ENCODE data around the gene SOWAHB.

SOWAHB gene, protein sequence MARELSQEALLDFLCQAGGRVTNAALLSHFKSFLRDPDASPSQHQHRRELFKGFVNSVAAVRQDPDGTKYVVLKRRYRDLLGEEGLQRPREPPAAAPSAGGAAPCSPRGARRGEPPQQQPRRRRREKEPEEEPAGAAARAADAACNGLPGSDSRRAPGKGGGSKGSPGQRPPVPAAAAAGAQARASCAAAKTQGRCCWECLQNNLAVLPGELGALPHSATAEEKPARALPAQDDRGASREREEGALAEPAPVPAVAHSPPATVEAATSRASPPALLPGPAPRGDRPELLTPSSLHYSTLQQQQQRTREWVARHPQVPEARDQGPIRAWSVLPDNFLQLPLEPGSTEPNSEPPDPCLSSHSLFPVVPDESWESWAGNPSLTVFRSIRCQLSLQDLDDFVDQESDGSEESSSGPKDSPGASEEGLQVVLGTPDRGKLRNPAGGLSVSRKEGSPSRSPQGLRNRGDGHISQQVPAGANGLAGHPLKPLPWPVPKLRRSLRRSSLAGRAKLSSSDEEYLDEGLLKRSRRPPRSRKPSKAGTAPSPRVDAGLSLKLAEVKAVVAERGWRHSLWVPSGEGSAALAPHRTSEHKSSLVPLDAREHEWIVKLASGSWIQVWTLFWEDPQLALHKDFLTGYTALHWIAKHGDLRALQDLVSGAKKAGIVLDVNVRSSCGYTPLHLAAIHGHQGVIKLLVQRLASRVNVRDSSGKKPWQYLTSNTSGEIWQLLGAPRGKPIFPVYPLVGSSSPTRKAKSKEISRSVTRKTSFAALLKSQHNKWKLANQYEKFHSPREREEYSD

DNA sequence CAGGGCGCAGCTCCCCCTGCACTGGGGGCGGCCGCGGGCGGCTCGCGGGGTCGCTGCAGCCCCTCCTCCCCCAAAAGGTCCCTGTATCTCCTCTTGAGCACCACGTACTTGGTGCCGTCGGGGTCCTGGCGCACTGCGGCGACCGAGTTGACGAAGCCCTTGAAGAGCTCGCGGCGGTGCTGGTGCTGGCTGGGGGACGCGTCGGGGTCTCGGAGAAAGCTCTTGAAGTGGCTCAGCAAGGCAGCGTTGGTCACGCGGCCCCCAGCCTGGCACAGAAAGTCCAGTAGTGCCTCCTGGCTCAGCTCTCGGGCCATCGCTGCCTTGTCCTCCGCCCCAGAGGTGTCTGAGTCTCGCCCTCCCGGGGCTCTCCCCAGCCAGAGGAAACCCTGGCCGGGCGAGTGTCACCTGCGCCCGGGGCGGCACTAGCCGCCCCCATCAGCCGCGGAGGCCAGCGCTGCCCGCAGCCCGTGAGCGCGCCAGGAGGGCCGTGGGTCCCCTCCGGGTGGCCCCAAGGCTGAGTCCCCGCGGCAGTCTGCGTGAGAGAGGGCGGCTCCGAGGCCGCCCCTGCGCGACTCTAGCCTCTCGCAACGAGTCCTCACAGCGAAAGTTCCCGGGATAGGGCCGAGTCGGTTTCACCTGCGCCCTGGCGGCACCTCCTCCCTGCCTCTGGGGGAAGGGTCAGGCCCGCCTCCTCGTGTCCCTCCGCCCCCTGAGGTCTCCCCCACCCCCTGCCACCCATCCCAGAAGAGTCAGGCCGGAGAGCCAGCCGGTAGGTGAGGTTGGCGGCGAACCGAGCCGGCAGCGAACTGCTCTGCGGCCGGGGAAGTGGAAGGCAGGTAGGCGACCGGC, at the start of gene SOWAHB:
SOWAHB (minus strand) TSS at position 609 of the 849 bp plus-strand sequence; CDS start at position 314, 295 bp downstream.
- peak; percentile 19 for DNase-seq

GRCh38 chr4:76947369-76947768, 49.4 kb upstream of the SOWAHB start:
- no peak for DNase-seq

DNA sequence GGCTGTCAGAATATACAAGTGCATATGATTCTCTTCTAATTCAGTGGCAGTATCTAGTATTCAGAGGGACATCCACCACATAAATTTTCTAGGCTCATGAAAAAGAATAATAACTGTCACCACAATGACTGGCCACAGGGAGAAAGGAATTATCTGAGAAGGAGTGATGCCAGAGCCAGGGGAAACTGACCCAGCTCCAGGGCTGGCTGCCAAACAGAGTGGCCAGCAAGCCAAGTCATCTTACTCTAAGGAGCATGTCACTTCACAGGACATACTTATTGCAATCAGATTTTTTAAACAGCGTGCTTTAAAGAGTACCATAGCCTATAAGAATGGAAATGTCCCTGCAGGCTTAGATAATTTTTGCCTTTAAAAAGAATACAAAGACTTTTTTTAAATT, 45.8 kb upstream of the SOWAHB start:
- DNase-seq, result no peak

DNA sequence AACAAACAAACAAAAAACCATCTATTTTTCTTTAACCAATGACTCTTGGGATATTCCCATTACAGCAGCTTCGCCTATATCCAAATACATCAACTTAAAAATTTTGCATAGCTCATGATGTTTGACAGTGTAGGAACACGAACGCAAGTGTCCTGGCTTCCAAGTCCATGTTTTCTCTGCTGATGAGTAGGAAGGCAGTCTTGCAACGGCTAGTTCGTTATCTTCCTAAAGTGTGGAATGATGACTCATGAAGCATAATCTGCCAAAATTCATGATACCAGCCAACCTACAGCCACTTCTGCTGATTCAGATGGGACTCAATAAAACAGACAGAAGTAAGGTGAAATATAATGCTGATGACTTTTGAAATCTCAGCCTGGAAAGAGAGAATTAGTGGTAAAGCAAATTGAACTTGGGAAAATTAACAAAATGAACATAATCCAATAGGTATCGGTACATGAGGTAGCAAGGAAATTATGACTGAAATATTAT, 45.2 kb upstream of the SOWAHB start:
- no peak for DNase-seq

DNA sequence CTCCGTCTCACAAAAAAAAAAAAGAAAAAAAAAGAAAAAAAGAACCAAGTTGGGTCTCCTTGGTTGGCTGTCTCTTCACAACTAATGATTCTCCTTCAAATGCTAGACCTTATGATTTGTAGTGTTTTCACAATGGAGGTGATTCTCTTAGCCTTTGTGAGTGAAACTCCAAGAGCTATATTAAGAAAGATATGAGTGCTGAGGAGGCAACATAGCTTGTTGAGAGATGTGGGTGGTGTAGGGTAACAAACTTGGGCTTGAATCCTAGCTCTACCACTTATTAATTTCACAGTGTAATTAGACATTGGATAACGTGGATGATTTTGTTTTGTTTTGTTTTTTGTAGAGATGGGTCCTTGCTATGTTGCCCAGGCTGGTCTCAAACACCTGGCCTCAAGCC, 41.2 kb upstream of the SOWAHB start:
- DNase-seq, result no peak

GRCh38 chr4:76931576-76932276, 33.8 kb upstream of the SOWAHB start:
- DNase-seq, result no peak

DNA sequence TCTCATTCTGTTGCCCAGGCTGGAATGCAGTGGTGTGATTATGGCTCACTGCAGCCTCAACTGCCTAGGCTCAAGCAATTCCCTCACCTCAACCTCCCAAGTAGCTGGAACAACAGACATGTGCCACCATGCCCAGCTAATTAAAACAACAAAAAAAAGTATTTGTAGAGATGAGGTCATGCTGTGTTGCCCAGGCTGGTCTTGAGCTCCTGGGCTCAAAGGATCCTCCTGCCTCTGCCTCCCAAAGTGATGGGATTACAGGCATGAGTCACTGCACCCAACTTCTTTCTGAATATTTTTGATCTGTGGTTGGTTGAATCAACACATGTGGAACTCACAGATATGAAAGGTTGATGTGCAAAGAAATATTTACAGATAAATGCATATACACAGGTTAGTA, 33.1 kb upstream of the SOWAHB start:
- DNase-seq, result no peak

GRCh38 chr4:76930685-76931084, 32.7 kb upstream of the SOWAHB start:
- no peak for DNase-seq

DNA sequence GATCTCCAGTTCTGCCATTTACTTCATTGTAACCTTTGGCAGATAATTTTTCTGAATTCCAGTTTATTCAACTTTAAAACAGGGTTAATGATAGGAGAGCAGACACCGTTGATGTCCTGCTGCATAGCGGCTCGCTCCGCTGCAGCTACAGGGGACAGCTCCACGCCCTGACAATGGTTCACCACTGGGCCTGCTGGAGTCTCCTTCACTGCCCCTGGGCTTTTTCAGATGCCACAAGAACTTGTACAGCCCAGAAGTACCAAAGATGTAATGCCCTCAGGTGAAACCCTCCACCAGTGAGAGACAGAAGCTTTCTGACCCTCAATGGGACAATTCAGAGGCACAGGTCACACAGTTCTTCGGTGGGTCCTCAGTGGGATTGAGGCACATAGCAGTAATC, 28.9 kb upstream of the SOWAHB start:
- no peak for DNase-seq

GRCh38 chr4:76923619-76924357, 25.8 kb upstream of the SOWAHB start:
- no peak for DNase-seq

DNA sequence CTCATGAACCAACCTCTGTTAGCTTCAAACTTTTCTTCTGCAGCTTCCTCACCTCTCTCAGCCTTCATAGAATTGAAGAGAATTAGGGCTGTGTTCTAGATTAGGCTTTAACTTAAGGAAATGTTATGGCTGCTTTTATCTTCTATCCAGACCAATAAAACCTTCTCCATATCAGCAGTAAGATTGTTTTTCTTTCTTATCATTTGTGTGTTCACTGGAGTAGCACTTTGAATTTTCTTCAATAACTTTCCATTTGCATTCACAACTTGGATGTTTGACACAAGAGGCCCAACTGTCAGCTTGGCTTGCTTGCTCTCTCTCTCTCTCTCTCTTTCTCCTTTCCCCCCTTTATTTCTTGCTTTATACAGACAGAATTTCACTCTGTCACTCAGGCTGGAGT, 22.8 kb upstream of the SOWAHB start:
- DNase-seq, result no peak

DNA sequence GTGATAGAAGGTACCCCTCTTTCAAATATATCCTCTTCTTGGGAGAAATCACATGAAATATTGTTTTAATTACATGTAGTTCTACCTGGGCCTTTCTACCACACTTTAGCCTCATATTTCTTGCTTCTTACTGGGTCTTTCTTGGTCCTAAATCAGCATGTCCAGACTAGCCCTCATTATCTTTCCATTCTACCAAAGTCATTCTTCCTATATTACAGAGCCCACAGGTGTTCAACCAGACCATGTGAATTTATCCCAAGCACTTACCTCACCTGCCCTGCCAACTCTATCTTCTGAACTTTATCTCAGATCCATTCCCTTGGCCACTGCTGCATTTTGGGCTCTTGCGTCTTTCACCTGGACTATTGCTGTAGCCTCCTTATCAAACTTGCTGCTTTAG, 11.8 kb upstream of the SOWAHB start:
- no peak for DNase-seq

GRCh38 chr4:76905521-76905920, 7.6 kb upstream of the SOWAHB start:
- no peak for DNase-seq

GRCh38 chr4:76904646-76905190, 6.8 kb upstream of the SOWAHB start:
- no peak for DNase-seq

DNA sequence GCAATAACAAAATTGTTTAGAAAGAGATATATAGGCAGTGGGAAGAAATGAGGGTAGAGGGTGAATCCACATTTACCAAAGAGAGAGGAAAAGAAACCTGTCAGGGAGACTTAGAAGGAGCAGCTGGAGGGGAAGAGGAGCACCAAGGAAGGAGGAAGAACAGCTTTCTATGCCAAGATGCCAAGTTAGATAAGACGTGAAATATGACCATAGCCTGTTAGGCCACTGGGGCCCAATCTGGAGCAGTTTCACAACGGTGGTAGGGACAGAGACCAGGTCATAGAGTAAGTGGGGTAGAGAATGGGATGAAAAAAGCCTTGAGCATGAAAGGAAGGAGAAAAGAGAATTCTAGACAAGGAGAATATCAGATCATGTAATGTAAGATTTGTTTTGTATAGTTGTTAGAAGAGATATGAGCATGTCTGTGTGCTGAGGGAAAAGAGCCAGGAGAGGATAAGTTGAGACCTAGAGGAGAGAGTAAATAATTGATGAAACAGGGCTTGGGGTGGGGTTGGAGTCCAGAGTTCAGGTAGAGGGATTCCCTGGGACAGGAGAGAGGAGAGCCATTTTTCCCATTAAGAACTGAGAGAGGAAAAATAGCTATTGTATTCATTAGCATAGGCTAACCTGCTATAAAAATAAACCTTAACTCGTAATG, 4.4 kb upstream of the SOWAHB start:
- DNase-seq, result no peak

DNA sequence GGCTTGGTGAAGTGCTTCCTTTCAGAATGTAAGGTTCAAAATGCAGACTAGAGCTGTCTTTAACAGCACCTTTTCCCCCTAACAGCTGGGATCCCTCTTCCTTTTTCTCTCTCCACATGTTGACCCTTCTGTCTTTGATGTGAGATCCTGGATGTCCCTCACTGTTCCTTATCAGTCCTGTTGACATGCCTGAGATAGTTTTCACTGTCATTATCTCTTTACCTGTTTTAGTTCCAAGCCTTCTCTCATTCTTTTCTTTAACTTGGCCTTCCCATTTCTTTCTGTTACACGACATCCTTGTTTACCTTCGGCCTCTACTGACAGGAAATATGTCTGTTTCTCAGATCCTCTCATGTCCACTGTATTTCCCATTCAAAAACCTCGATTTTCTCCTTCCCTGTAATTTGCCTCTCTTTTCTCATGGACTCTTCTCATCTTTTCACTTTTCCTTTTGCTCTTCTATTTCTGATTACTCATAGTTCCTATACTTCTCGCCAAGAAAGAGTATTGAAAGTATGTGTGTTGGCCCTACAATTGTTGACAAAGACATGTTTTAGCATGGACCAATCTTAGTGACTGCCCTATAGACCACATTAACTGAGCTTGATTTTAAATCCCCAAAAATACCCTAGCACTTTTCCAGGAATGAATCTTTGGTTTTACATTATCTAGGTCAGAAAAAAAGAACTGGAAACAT, 1.2 kb upstream of the SOWAHB start:
- DNase-seq, result no peak

GRCh38 chr4:76898385-76898692, 395 bp upstream of the SOWAHB start:
- no peak for DNase-seq

- DNase-seq, result peak; percentile 25
These were observed 1.1 kb downstream of the SOWAHB start for GRCh38 chr4:76896614-76897535.

DNA sequence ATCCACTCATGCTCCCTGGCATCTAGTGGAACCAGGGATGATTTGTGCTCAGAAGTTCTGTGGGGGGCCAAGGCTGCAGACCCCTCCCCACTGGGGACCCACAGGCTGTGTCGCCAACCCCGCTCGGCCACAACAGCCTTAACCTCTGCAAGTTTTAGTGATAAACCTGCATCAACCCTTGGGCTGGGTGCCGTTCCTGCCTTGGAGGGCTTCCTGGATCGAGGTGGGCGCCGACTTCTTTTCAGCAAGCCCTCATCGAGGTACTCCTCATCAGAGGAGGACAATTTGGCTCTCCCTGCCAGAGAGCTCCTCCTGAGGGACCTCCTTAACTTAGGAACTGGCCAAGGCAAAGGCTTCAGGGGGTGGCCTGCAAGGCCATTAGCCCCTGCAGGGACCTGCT, 1.9 kb downstream of the SOWAHB start:
- DNase-seq, result no peak
